ENCODE results near the gene MTREX.

Gene MTREX

DNA sequence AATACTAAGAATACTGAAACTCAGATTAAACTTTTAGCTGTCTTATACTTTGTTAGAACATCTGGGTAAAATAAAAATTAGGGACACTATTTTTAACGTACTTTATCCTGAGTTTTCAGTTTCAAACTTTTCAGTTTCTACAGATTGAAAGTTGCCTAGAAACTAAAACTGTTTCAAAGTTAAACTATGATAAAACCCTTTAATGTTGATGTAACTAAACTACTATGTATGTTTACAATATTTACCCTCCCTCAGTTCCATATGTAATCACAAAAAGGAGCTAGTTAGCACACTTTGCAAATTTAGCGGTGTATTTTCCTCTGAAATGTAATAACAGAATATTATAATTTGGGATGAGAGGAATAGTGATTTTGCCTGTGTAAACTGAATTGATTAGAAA is 105.9 kb downstream of the MTREX start:
- H3K4me3 ChIP-seq (ENCODE audit: low read depth in 1 of 5, low read length in 5 of 5): no peak overlapping the region
- H3K4me1 ChIP-seq (ENCODE audit: control insufficient read depth in 5 of 5, insufficient read depth in 5 of 5, low read length in 5 of 5): peaks cover 0 to 3% (median 0%) of the 10 kb centered on the region in 5 donors
- no peak overlapping the region for H3K27ac ChIP-seq (ENCODE audit: low read depth, low read length)
- H3K27me3 ChIP-seq (ENCODE audit: control insufficient read depth in 5 of 5, insufficient read depth in 4 of 5, low read length in 5 of 5): no peaks in the 10 kb centered on the region
- H3K9me3 ChIP-seq (ENCODE audit: control insufficient read depth in 5 of 5, low read length in 5 of 5): no peaks in the 10 kb centered on the region
- peaks cover 0 to 26% (median 9%) of the 10 kb centered on the region in 5 donors for H3K36me3 ChIP-seq (ENCODE audit: control insufficient read depth in 5 of 5, insufficient read depth in 5 of 5, low read length in 5 of 5)
- H3K9ac ChIP-seq (ENCODE audit: low read length in 5 of 5): no peak overlapping the region

DNA sequence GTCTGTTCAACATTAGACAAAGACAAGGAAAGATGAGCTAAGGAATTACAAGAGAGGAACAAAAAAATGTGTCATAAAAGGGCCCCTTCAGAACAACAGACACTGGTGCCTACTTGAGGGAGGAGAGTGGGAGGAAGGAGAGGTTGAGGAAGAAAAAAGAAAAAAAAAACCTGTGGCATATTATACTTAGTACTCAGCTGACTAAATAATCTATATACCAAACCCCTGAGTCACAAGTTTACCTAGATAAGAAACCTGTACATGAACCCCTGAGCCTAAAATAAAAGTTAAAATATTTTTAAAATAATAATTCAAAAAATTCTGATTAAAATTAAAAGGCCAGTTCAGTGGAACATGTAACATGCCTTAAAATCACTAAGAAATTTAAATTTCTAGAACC is 107.3 kb downstream of the MTREX start:
- Histone ChIP-seq H3K9ac (ENCODE audit: low read length in 5 of 5) (no peak overlapping the region), H3K36me3 (ENCODE audit: control insufficient read depth in 5 of 5, insufficient read depth in 5 of 5, low read length in 5 of 5) (peaks cover 0 to 25% (median 9%) of the 10 kb centered on the region in 5 donors), H3K4me3 (ENCODE audit: low read depth in 1 of 5, low read length in 5 of 5) (no peak overlapping the region), H3K4me1 (ENCODE audit: control insufficient read depth in 5 of 5, insufficient read depth in 5 of 5, low read length in 5 of 5) (peaks cover 0 to 17% (median 7%) of the 10 kb centered on the region in 5 donors), H3K27ac (ENCODE audit: low read depth, low read length) (no peak overlapping the region), H3K9me3 (ENCODE audit: control insufficient read depth in 5 of 5, low read length in 5 of 5) (no peaks in the 10 kb centered on the region), H3K27me3 (ENCODE audit: control insufficient read depth in 5 of 5, insufficient read depth in 4 of 5, low read length in 5 of 5) (no peaks in the 10 kb centered on the region)

DNA sequence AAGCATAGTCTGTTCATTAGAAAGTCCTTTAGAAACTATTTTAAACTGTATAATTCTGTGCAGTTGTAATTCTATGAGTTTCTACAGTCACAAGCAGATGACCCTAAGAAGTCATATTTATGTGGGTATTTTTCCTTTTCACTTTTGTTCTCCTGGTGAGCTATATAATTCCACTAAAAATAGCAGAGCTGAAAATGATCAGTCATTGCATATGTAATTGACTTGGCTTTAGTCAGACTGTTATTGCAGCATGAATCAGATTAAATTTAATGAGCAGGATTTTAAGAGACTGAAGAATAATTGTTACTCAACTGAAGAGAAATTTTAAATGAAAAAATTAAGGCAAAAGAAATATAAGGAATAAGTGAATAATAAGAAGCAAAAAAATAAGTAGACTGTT is 108.5 kb downstream of the MTREX start:
- Histone ChIP-seq H3K36me3 (ENCODE audit: control insufficient read depth in 5 of 5, insufficient read depth in 5 of 5, low read length in 5 of 5) (peaks cover 0 to 21% (median 10%) of the 10 kb centered on the region in 5 donors), H3K4me1 (ENCODE audit: control insufficient read depth in 5 of 5, insufficient read depth in 5 of 5, low read length in 5 of 5) (peaks cover 0 to 21% (median 10%) of the 10 kb centered on the region in 5 donors), H3K9ac (ENCODE audit: low read length in 5 of 5) (no peak overlapping the region), H3K4me3 (ENCODE audit: low read depth in 1 of 5, low read length in 5 of 5) (no peak overlapping the region), H3K27ac (ENCODE audit: low read depth, low read length) (no peak overlapping the region), H3K9me3 (ENCODE audit: control insufficient read depth in 5 of 5, low read length in 5 of 5) (no peaks in the 10 kb centered on the region), H3K27me3 (ENCODE audit: control insufficient read depth in 5 of 5, insufficient read depth in 4 of 5, low read length in 5 of 5) (no peaks in the 10 kb centered on the region)

DNA sequence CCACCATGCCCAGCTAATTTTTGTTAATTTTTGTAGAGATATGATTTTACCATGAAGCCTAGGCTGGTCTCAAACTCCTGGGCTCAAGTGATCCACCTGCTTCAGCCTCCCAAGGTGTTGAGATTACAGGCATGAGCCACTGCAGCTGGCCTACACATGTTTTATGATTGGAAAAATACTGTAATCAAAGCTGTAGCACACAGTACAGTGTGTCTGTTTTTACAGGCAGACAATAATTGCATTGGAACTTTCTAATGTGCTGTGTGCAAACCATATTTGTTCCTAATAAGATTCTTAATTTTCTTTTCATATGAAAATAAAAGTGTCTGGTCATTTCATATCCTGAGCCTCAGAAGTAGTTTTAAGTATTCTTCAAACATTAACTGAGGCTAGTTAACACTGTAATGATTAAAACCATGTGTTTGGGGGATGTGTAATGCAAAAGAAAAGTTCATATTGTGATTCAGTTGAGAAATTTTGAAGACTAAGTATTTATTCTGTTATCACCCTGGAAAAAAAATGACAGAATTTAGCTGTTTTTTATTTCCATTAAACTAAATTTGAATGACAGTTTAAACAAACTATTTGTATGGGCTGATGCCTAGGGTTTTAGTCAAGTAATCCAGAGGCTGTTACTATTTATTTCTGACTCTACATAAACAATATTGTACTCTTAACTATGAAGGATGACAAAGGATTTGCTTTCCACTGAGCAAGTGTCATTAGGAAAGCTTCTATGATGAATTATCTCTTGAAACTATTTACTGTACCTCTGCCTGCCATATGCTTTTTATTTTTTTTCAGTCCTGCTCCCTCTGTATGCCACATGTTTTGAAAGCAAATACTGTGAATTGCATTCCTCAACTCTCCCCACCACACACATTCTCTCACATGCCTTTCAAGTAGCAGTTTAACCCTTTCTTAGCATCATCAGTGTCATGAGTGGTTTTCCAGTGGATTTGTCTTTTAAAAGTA is 111.5 kb downstream of the MTREX start:
- Histone ChIP-seq H3K4me1 (ENCODE audit: control insufficient read depth in 5 of 5, insufficient read depth in 5 of 5, low read length in 5 of 5) (peaks cover 0 to 27% (median 19%) of the 10 kb centered on the region in 5 donors), H3K4me3 (ENCODE audit: low read depth in 1 of 5, low read length in 5 of 5) (no peak overlapping the region), H3K36me3 (ENCODE audit: control insufficient read depth in 5 of 5, insufficient read depth in 5 of 5, low read length in 5 of 5) (peaks cover 18 to 44% (median 26%) of the 10 kb centered on the region in 5 donors), H3K27ac (ENCODE audit: low read depth, low read length) (peak overlapping the region; percentile 80), H3K9ac (ENCODE audit: low read length in 5 of 5) (no peak overlapping the region), H3K27me3 (ENCODE audit: control insufficient read depth in 5 of 5, insufficient read depth in 4 of 5, low read length in 5 of 5) (no peaks in the 10 kb centered on the region), H3K9me3 (ENCODE audit: control insufficient read depth in 5 of 5, low read length in 5 of 5) (no peaks in the 10 kb centered on the region)

DNA sequence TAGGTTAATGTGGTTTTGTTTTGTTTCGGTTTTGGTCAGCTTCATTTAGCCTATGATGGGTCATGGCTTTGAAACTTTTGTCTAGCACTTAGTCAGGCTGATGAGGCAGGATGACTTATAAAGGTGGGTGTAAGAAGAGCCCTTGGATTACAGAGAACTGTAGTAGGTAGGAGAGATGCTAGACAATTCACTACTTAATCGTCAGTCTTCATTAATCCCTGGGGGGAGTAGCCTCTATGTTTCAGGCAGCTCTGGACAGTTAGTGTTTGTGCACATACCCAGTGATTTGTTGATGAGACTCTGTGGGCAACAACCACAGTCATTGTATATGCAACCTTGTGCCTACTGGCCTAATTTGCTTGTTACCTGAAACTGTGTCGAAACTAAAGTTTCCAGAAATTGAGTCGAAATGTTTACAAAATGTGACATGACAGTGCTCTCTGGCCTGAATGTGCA is 113.3 kb downstream of the MTREX start:
- H3K36me3 ChIP-seq (ENCODE audit: control insufficient read depth in 5 of 5, insufficient read depth in 5 of 5, low read length in 5 of 5): peaks cover 29 to 57% (median 39%) of the 10 kb centered on the region in 5 donors
- no peaks in the 10 kb centered on the region for H3K27me3 ChIP-seq (ENCODE audit: control insufficient read depth in 5 of 5, insufficient read depth in 4 of 5, low read length in 5 of 5)
- H3K27ac ChIP-seq (ENCODE audit: low read depth, low read length): peak overlapping the region; percentile 80
- peaks cover 0 to 27% (median 19%) of the 10 kb centered on the region in 5 donors for H3K4me1 ChIP-seq (ENCODE audit: control insufficient read depth in 5 of 5, insufficient read depth in 5 of 5, low read length in 5 of 5)
- H3K4me3 ChIP-seq (ENCODE audit: low read depth in 1 of 5, low read length in 5 of 5): no peak overlapping the region
- H3K9ac ChIP-seq (ENCODE audit: low read length in 5 of 5): no peak overlapping the region
- H3K9me3 ChIP-seq (ENCODE audit: control insufficient read depth in 5 of 5, low read length in 5 of 5): no peaks in the 10 kb centered on the region

DNA sequence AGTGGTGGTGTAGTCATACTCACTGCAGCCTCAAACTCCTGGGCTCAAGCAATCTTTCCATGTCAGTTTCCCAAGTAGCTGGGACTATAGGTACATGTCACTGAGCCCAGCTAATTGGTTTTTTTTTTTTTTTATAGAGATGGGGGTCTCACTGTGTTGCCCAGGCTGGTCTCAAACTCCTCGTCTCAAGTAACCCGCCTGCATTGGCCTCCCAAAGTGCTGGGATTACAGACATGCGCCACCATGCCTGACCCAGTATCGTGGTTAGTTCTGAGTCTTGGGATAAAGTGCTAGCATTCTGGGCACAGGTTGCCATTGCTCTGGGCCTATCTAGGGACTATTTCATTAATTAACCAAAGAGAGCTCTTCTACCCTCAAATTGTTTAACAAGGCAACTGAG is 118.7 kb downstream of the MTREX start:
- Histone ChIP-seq H3K36me3 (ENCODE audit: control insufficient read depth in 5 of 5, insufficient read depth in 5 of 5, low read length in 5 of 5) (peaks cover 38 to 69% (median 57%) of the 10 kb centered on the region in 5 donors), H3K9ac (ENCODE audit: low read length in 5 of 5) (no peak overlapping the region), H3K9me3 (ENCODE audit: control insufficient read depth in 5 of 5, low read length in 5 of 5) (no peaks in the 10 kb centered on the region), H3K27ac (ENCODE audit: low read depth, low read length) (peak overlapping the region; percentile 27), H3K27me3 (ENCODE audit: control insufficient read depth in 5 of 5, insufficient read depth in 4 of 5, low read length in 5 of 5) (no peaks in the 10 kb centered on the region), H3K4me1 (ENCODE audit: control insufficient read depth in 5 of 5, insufficient read depth in 5 of 5, low read length in 5 of 5) (peaks cover 0 to 21% (median 11%) of the 10 kb centered on the region in 5 donors), H3K4me3 (ENCODE audit: low read depth in 1 of 5, low read length in 5 of 5) (no peak overlapping the region)

DNA sequence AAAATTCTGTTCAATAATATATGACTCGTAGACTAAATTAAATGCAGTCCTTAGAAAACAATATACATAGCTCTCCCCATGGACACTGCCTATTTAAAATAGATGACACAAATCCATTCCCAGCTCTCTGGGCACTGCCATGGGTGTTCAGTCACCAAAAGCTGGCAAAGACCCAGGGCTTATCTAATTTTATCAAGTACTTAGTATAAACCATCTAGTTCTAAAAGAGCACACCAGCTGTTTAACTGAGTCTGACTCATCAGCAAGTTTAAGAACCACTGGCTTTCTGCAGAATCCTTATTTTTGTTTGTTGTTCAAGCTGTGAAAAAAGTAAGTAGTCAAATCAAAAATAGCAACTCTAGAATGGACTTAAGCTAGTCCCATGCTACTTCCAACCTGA is 119.4 kb downstream of the MTREX start:
- no peak overlapping the region for H3K9ac ChIP-seq (ENCODE audit: low read length in 5 of 5)
- H3K36me3 ChIP-seq (ENCODE audit: control insufficient read depth in 5 of 5, insufficient read depth in 5 of 5, low read length in 5 of 5): peaks cover 38 to 68% (median 56%) of the 10 kb centered on the region in 5 donors
- peak overlapping the region; percentile 27 for H3K27ac ChIP-seq (ENCODE audit: low read depth, low read length)
- H3K4me3 ChIP-seq (ENCODE audit: low read depth in 1 of 5, low read length in 5 of 5): no peak overlapping the region
- no peaks in the 10 kb centered on the region for H3K27me3 ChIP-seq (ENCODE audit: control insufficient read depth in 5 of 5, insufficient read depth in 4 of 5, low read length in 5 of 5)
- H3K4me1 ChIP-seq (ENCODE audit: control insufficient read depth in 5 of 5, insufficient read depth in 5 of 5, low read length in 5 of 5): peaks cover 0 to 18% (median 9%) of the 10 kb centered on the region in 5 donors
- H3K9me3 ChIP-seq (ENCODE audit: control insufficient read depth in 5 of 5, low read length in 5 of 5): no peaks in the 10 kb centered on the region

DNA sequence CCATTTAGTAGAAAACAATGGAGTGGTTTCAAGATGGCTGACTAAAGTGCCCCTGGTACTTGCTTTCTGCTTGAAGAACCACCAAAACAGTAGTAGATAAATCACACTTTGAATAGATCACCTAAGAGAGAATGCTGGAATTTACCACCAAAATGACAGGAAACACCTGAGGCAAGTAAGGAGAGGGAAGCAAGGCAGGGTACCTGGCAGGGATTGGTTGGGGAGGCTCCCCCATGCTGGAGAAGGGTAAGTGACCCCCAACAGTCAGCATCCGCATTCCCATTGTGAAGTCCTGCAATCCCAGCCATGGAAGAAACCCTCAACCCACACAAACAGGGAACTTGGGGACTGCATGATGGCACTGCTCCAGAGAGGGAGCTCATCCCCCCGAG is 121.4 kb downstream of the MTREX start:
- Histone ChIP-seq H3K27me3 (ENCODE audit: control insufficient read depth in 5 of 5, insufficient read depth in 4 of 5, low read length in 5 of 5) (no peaks in the 10 kb centered on the region), H3K27ac (ENCODE audit: low read depth, low read length) (no peak overlapping the region), H3K9me3 (ENCODE audit: control insufficient read depth in 5 of 5, low read length in 5 of 5) (no peaks in the 10 kb centered on the region), H3K9ac (ENCODE audit: low read length in 5 of 5) (no peak overlapping the region), H3K4me1 (ENCODE audit: control insufficient read depth in 5 of 5, insufficient read depth in 5 of 5, low read length in 5 of 5) (peaks cover 0 to 13% (median 5%) of the 10 kb centered on the region in 5 donors), H3K4me3 (ENCODE audit: low read depth in 1 of 5, low read length in 5 of 5) (no peak overlapping the region), H3K36me3 (ENCODE audit: control insufficient read depth in 5 of 5, insufficient read depth in 5 of 5, low read length in 5 of 5) (peaks cover 36 to 52% (median 42%) of the 10 kb centered on the region in 5 donors)

DNA sequence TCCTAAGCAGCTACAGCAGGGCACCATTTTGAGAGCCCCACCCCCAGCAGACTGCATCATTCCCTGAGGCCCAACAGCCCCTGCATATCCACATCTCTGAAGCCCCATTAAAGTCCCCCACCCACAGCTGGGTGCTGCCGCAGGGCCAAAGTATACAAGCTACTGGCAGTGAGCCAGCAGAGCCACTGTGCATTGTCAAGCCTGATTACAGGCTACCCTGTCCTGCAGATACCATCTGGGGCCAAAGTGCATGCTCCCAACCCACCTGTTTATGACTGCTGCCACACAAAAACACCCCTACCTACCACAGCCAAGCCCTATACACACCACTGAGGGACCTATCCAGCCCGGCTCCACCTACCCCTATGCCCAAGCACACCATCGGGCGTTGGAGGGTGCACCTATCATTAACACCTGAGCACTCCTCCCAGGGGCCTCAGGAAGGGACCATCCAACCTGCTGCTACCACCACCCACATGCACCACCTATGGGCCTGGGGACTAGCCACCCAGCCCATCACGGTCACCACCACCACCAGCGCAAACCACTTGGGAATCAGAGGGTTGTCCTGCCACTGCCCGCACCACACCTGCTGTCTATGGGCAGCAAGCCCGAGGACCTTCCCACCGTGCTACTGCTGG is 121.9 kb downstream of the MTREX start:
- H3K9me3 ChIP-seq (ENCODE audit: control insufficient read depth in 5 of 5, low read length in 5 of 5): no peaks in the 10 kb centered on the region
- H3K27ac ChIP-seq (ENCODE audit: low read depth, low read length): no peak overlapping the region
- H3K36me3 ChIP-seq (ENCODE audit: control insufficient read depth in 5 of 5, insufficient read depth in 5 of 5, low read length in 5 of 5): peaks cover 33 to 47% (median 37%) of the 10 kb centered on the region in 5 donors

DNA sequence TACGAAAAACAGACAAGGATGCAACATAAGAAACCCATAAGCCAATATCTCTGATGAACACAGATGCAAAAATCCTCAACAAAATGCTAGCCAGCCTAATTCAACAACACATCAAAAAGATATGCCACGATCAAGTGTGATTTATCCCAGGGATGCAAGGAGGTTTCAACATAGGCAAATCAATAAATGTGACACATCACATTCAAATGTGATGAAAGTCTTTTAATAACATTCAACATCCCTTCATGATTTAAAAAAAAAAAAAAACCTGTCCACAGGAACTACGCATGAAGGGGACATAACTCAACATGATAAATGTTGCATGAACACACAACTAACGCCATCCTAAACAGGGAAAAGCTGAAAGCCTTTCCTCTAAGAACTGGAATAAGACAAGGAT is 124.8 kb downstream of the MTREX start:
- H3K4me3 ChIP-seq (ENCODE audit: low read depth in 1 of 5, low read length in 5 of 5): no peak overlapping the region

More for the DNA sequence above, 121.9 kb downstream of the MTREX start:
- Histone ChIP-seq H3K27me3 (ENCODE audit: control insufficient read depth in 5 of 5, insufficient read depth in 4 of 5, low read length in 5 of 5) (no peaks in the 10 kb centered on the region), H3K4me3 (ENCODE audit: low read depth in 1 of 5, low read length in 5 of 5) (no peak overlapping the region), H3K9ac (ENCODE audit: low read length in 5 of 5) (no peak overlapping the region), H3K4me1 (ENCODE audit: control insufficient read depth in 5 of 5, insufficient read depth in 5 of 5, low read length in 5 of 5) (peaks cover 0 to 13% (median 5%) of the 10 kb centered on the region in 5 donors)

More for the DNA sequence above, 124.8 kb downstream of the MTREX start:
- H3K9ac ChIP-seq (ENCODE audit: low read length in 5 of 5): no peak overlapping the region
- H3K4me1 ChIP-seq (ENCODE audit: control insufficient read depth in 5 of 5, insufficient read depth in 5 of 5, low read length in 5 of 5): peaks cover 0 to 20% (median 12%) of the 10 kb centered on the region in 5 donors
- H3K36me3 ChIP-seq (ENCODE audit: control insufficient read depth in 5 of 5, insufficient read depth in 5 of 5, low read length in 5 of 5): peaks cover 22 to 37% (median 25%) of the 10 kb centered on the region in 5 donors
- H3K9me3 ChIP-seq (ENCODE audit: control insufficient read depth in 5 of 5, low read length in 5 of 5): no peaks in the 10 kb centered on the region
- no peak overlapping the region for H3K27ac ChIP-seq (ENCODE audit: low read depth, low read length)
- H3K27me3 ChIP-seq (ENCODE audit: control insufficient read depth in 5 of 5, insufficient read depth in 4 of 5, low read length in 5 of 5): no peaks in the 10 kb centered on the region

Data from subcutaneous abdominal adipose tissue (tissue), 5 donors.